SK-N-SH (cell line): Measurements from ENCODE around the gene MYO10. TPM values are rescaled to one million over a fixed set of nuclear protein-coding genes. Genes with fewer than 3 reads are reported as not detected.

Source experiments
- CTCF ChIA-PET: fragments of 300-600, 350-600 bp; formaldehyde crosslinking; extraction: SDS; loops from one replicate; lab custom pipeline; 2021; lab: Yijun Ruan, JAX
- POLR2A ChIA-PET: fragments of 350-600 bp; sonication (Branson Sonifier 250); formaldehyde crosslinking; extraction: SDS; loops from one replicate; lab custom pipeline; 2020; ENCODE audit warnings: antibody characterized with exemption, inconsistent platforms; lab: Yijun Ruan, JAX
- DNase-seq: peaks from one replicate; pipeline ENCODE4 v3.0.0; 2012
- H2AFZ ChIP-seq: fragments of 200-600 bp; sonication (generic); 2 replicates; pipeline ENCODE4 v1.8.1; 2016; ENCODE audit warnings: antibody characterized with exemption, mild to moderate bottlenecking, low read depth
- H3F3A ChIP-seq: fragments of 200-600 bp; sonication (generic); replicated peaks from 2 replicates; pipeline ENCODE3; 2016; ENCODE audit warnings: antibody characterized with exemption, mild to moderate bottlenecking; ENCODE audit not compliant: insufficient read depth
- H3K27ac ChIP-seq, 2 experiments: fragments of 200-500 bp in 1 of 2; fragments of 200-600 bp in 1 of 2; sonication (Bioruptor generic) in 1 of 2; sonication (generic), shearing (Covaris generic) in 1 of 2; 2 replicates each; pipeline versions ENCODE4 v1.5.1 to v1.6.1; 2014 to 2016; ENCODE audit warnings: low read depth in 2 of 2, inconsistent platforms in 1 of 2, low read length in 1 of 2, mild to moderate bottlenecking in 1 of 2, mixed read lengths in 1 of 2
- H3K27me3 ChIP-seq: fragments of 200-600 bp; sonication (generic), shearing (Covaris generic); 2 replicates; pipeline ENCODE4 v1.6.1; 2016; ENCODE audit warnings: mixed run types; ENCODE audit not compliant: insufficient read depth
- H3K36me3 ChIP-seq, 2 experiments: fragments of 200-500 bp in 1 of 2; fragments of 200-600 bp in 1 of 2; sonication (Bioruptor generic) in 1 of 2; sonication (generic) in 1 of 2; replicated peaks in 1 of 2; 2 replicates each; pipeline versions ENCODE3 to v1.5.1; 2014 to 2016; ENCODE audit warnings: low read length in 1 of 2, mild to moderate bottlenecking in 1 of 2; ENCODE audit not compliant: insufficient read depth in 2 of 2, control insufficient read depth in 1 of 2
- H3K4me1 ChIP-seq, 2 experiments: fragments of 200-500 bp in 1 of 2; fragments of 200-600 bp in 1 of 2; sonication (Bioruptor generic) in 1 of 2; sonication (generic), shearing (Covaris generic) in 1 of 2; 2 replicates each; pipeline versions ENCODE4 v1.5.1 to v1.6.1; 2014 to 2016; ENCODE audit warnings: low read depth in 1 of 2, low read length in 1 of 2, mixed run types in 1 of 2; ENCODE audit not compliant: insufficient read depth in 2 of 2, control insufficient read depth in 1 of 2
- H3K4me2 ChIP-seq: fragments of 200-600 bp; sonication (generic), shearing (Covaris generic); 2 replicates; pipeline ENCODE4 v1.6.1; 2017; ENCODE audit warnings: mixed run types
- H3K4me3 ChIP-seq, 2 experiments: fragments of 200-500 bp in 1 of 2; fragments of 200-600 bp in 1 of 2; sonication (Bioruptor generic) in 1 of 2; sonication (generic), shearing (Covaris generic) in 1 of 2; 2 replicates each; pipeline versions ENCODE4 v1.5.1 to v1.8.1; 2014 to 2016; ENCODE audit warnings: low read depth in 2 of 2, inconsistent platforms in 1 of 2, low read length in 1 of 2, mild to moderate bottlenecking in 1 of 2, mixed read lengths in 1 of 2, moderate library complexity in 1 of 2
- H3K79me2 ChIP-seq: fragments of 200-600 bp; sonication (generic); 2 replicates; pipeline ENCODE4 v1.8.1; 2017; ENCODE audit warnings: mild to moderate bottlenecking; ENCODE audit not compliant: insufficient read depth
- H3K9ac ChIP-seq: fragments of 200-600 bp; sonication (generic); 2 replicates; pipeline ENCODE4 v1.6.1; 2017; ENCODE audit warnings: mixed run types
- H3K9me2 ChIP-seq: fragments of 200-600 bp; sonication (generic); 2 replicates; pipeline ENCODE4 v1.6.1; 2017; ENCODE audit warnings: mixed run types
- H3K9me3 ChIP-seq: fragments of 200-600 bp; sonication (generic); 2 replicates; pipeline ENCODE4 v1.6.1; 2017; ENCODE audit warnings: mixed run types, mild to moderate bottlenecking, moderate library complexity
- H4K20me1 ChIP-seq: fragments of 200-600 bp; sonication (generic); 2 replicates; pipeline ENCODE4 v1.6.1; 2017; ENCODE audit warnings: mild to moderate bottlenecking, mixed run types; ENCODE audit not compliant: insufficient read depth
- ELF1 ChIP-seq: IDR thresholded peaks from 2 replicates; pipeline ENCODE4 v1.4.0; 2012
- EP300 ChIP-seq, 2 experiments: IDR thresholded peaks; 2 replicates each; pipeline versions ENCODE4 v1.4.0 to v1.6.1; 2012; ENCODE audit warnings: borderline replicate concordance in 1 of 2, low read depth in 1 of 2, low read length in 1 of 2
- EZH2phosphoT487 ChIP-seq: fragments of 200-600 bp; sonication (generic); IDR thresholded peaks from 2 replicates; pipeline ENCODE4 v1.6.1; 2017; ENCODE audit warnings: low read depth, mixed run types, mild to moderate bottlenecking, antibody characterized with exemption, moderate library complexity, borderline replicate concordance
- MXI1 ChIP-seq: IDR thresholded peaks from 2 replicates; pipeline ENCODE4 v1.6.1; 2012; ENCODE audit warnings: mild to moderate bottlenecking, low read depth, low read length, improper control_type of control experiment
- RAD21 ChIP-seq: IDR thresholded peaks from 2 replicates; pipeline ENCODE4 v1.6.1; 2012; ENCODE audit warnings: mild to moderate bottlenecking, low read length
- RCOR1 ChIP-seq: fragments of 150-350 bp; IDR thresholded peaks from 2 replicates; pipeline ENCODE4 v1.6.1; 2017; ENCODE audit warnings: antibody characterized with exemption, low read length
- RFX5 ChIP-seq: IDR thresholded peaks from 2 replicates; pipeline ENCODE4 v1.6.1; 2012; ENCODE audit warnings: mild to moderate bottlenecking, improper control_type of control experiment, low read length
- RXRA ChIP-seq: IDR thresholded peaks from 2 replicates; pipeline ENCODE4 v1.4.0; 2012; ENCODE audit warnings: low read depth, mild to moderate bottlenecking, borderline replicate concordance
- SMC3 ChIP-seq: IDR thresholded peaks from 2 replicates; pipeline ENCODE4 v1.6.1; 2012; ENCODE audit warnings: low read depth, low read length, improper control_type of control experiment
- WGBS: methylation state at CpG from one replicate; pipeline ENCODE4 v1.1.6; 2017; ENCODE audit warnings: low lambda C conversion rate; 5-methylcytosine and 5-hydroxymethylcytosine counted together
- polyA plus RNA-seq, 3 experiments: library from polyadenylated mRNA; depleted of rRNA; stranded (reverse); fragments of >200 nt; gene quantifications; 2 replicates each; pipeline ENCODE4 v1.2.3, GENCODE V29; 2012
- TF ChIP-seq, protein P1 (sequence below): fragments of 200-600 bp; sonication (generic); IDR thresholded peaks from 2 replicates; pipeline ENCODE4 v1.6.1; 2017; ENCODE audit warnings: antibody characterized with exemption, mild to moderate bottlenecking, moderate library complexity

Gene MYO10
- polyA plus RNA-seq, 1 of the 3 experiments (the other 2 are of a cell fraction), result 8.1 TPM

DNA sequence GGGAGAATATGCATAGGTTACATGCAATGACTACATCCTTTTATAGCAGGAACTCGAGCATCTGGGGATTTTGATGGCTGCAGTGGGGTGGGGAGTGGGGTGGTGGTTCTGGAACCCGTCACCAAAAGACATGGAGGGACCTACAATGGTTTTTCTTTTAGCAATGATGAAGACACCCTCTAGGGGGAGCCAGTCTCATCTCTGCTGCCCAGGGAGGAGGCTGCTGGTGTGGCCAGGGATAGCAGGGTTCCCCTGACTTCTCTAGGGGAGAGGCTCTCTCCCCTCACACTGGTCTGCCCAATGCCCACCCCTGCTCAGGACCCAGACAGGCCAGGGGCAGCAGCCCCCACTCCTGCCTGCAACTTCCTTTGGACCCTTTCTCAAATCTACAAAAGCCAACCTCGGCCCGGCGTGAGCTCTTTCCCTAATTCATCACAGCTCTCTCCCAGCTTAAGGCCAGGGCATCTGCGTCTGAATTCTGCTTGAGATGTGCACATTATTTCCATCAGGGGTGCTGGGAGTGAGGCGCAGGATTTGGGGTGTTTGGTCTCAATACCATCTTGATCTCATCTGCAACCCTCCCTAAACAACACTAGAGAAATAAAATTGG lies 245.7 kb downstream of the MYO10 start:
- WGBS, result 77% methylated on average over 7 of the region's 7 CpGs
- H3K36me3 ChIP-seq, result peaks cover 6 to 69% of the 10 kb centered on the region in 2 experiments

DNA sequence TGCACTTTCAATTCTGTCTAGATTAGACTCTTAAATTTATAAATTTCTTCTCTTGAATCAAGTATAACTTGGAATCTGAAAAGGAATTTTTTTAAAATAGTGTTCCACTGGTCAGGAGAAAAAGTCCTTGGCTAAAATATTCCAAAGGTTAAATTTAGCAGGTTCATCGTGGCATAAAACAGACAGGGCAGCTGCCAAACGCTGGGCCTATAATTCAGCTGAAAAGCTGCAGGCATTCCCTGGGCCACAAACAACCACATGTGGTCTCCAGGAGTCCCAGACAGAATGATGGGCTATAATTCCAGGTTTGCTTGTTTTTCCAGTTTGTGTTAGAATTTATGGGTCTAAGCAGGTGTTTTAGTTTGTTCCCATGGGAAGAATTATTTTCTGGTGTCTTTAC lies 248.2 kb downstream of the MYO10 start:
- ChIA-PET POLR2A (no interaction called here), CTCF (interaction anchor here (1.3 kb wide), 1 partner anchor 501 kb away, joined by 3 read pairs; no protein-coding TSS in a partner anchor)
- peaks cover 6 to 79% of the 10 kb centered on the region in 2 experiments for H3K36me3 ChIP-seq
- no peaks in the 10 kb centered on the region for H3K27me3 ChIP-seq
- DNase-seq, result no peak
- TF ChIP-seq, protein P1, sequence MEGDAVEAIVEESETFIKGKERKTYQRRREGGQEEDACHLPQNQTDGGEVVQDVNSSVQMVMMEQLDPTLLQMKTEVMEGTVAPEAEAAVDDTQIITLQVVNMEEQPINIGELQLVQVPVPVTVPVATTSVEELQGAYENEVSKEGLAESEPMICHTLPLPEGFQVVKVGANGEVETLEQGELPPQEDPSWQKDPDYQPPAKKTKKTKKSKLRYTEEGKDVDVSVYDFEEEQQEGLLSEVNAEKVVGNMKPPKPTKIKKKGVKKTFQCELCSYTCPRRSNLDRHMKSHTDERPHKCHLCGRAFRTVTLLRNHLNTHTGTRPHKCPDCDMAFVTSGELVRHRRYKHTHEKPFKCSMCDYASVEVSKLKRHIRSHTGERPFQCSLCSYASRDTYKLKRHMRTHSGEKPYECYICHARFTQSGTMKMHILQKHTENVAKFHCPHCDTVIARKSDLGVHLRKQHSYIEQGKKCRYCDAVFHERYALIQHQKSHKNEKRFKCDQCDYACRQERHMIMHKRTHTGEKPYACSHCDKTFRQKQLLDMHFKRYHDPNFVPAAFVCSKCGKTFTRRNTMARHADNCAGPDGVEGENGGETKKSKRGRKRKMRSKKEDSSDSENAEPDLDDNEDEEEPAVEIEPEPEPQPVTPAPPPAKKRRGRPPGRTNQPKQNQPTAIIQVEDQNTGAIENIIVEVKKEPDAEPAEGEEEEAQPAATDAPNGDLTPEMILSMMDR, result no peak
- TF ChIP-seq RCOR1, result peak; percentile 59; the same call in 1 of the 2 replicates
- peak in 1 of 2 experiments; percentile 65; a peak in 2 of 4 replicates for TF ChIP-seq EP300 (IDR thresholded peaks at IDR 0.05; ENCODE audit: borderline replicate concordance in 1 of 2, low read depth in 1 of 2, low read length in 1 of 2)
- TF ChIP-seq, all 33 proteins: peak for 2
- Histone ChIP-seq H3K4me2 (no peak overlapping the region), H3K27ac (no peak overlapping the region), H2AFZ (no peak overlapping the region), H3K79me2 (peaks cover 77% of the 10 kb centered on the region), H3K4me3 (no peak overlapping the region), H3F3A (peaks cover 10% of the 10 kb centered on the region), H3K4me1 (no peaks in the 10 kb centered on the region), H3K9me2 (no peaks in the 10 kb centered on the region), H3K9ac (no peak overlapping the region), H4K20me1 (peaks cover 32% of the 10 kb centered on the region; the same call in 1 of the 2 replicates), H3K9me3 (no peaks in the 10 kb centered on the region)
- WGBS, result 74% methylated on average over 2 of the region's 2 CpGs

More for the DNA sequence above, 245.7 kb downstream of the MYO10 start:
- no peaks in the 10 kb centered on the region for H3K9me3 ChIP-seq
- DNase-seq, result peak; percentile 76
- H3K27me3 ChIP-seq, result no peaks in the 10 kb centered on the region
- CTCF ChIA-PET, result interaction anchor here (0.6 to 2.6 kb wide), 15 partner anchors 9 to 500 kb away, joined by 3 to 12 read pairs (median 4); no protein-coding TSS in a partner anchor
- H4K20me1 ChIP-seq, result peaks cover 49% of the 10 kb centered on the region; the same call in 1 of the 2 replicates
- H3K4me3 ChIP-seq, result no peak overlapping the region; a peak in 1 of 4 replicates
- no peak overlapping the region for H2AFZ ChIP-seq
- TF ChIP-seq MXI1 (no peak), RXRA (no peak), RAD21 (peak; percentile 65), RFX5 (no peak), EZH2phosphoT487 (no peak), ELF1 (no peak), SMC3 (peak; percentile 48)
- TF ChIP-seq, protein P1, result peak; percentile 77
- H3F3A ChIP-seq, result peaks cover 19% of the 10 kb centered on the region
- peaks cover 0 to 11% of the 10 kb centered on the region in 2 experiments; a peak in 1 of 4 replicates for H3K4me1 ChIP-seq
- H3K9ac ChIP-seq, result no peak overlapping the region
- H3K9me2 ChIP-seq, result no peaks in the 10 kb centered on the region
- H3K27ac ChIP-seq, result no peak overlapping the region
- POLR2A ChIA-PET, result interaction anchor here (1.3 kb wide), 1 partner anchor 138 kb away, joined by 3 read pairs; no protein-coding TSS in a partner anchor
- H3K4me2 ChIP-seq, result no peak overlapping the region
- H3K79me2 ChIP-seq, result peaks cover 92% of the 10 kb centered on the region
